HG03095 (cell line): ENCODE measurements around the gene SLC25A21.
"Not testable (repeated sequence)": the region's sequence is repeated elsewhere in the genome, so short reads cannot be mapped to it uniquely, and the experiment has no call there.

Experiments used
- ATAC-seq: cut with Tn5 transposase; IDR thresholded peaks from one replicate; pipeline ENCODE4 v1.9.1; 2021; ENCODE audit warnings: moderate library complexity; ENCODE audit not compliant: unreplicated experiment

Gene SLC25A21

GRCh38 chr14:36844443-36845195, 327.8 kb downstream of the SLC25A21 start:
- ATAC-seq = no peak

- no peak for ATAC-seq
Measured at GRCh38 chr14:36843410-36843809, 329.0 kb downstream of the SLC25A21 start.

GRCh38 chr14:36835128-36835527, 337.3 kb downstream of the SLC25A21 start:
- ATAC-seq = no peak

- no peak for ATAC-seq
Measured at GRCh38 chr14:36834293-36834692, 338.1 kb downstream of the SLC25A21 start.

- ATAC-seq = no peak
Measured at GRCh38 chr14:36829547-36829946, 342.9 kb downstream of the SLC25A21 start.

GRCh38 chr14:36827861-36828260, 344.5 kb downstream of the SLC25A21 start:
- no peak for ATAC-seq

- no peak for ATAC-seq
Measured at GRCh38 chr14:36826614-36827013, 345.8 kb downstream of the SLC25A21 start.

- no peak for ATAC-seq
Measured at GRCh38 chr14:36824854-36825253, 347.6 kb downstream of the SLC25A21 start.

GRCh38 chr14:36823651-36824050, 348.8 kb downstream of the SLC25A21 start:
- no peak for ATAC-seq

- ATAC-seq = no peak
Measured at GRCh38 chr14:36822685-36823084, 349.7 kb downstream of the SLC25A21 start.

- no peak for ATAC-seq
Measured at GRCh38 chr14:36820901-36821300, 351.5 kb downstream of the SLC25A21 start.

- ATAC-seq = no peak
Measured at GRCh38 chr14:36820111-36820709, 352.2 kb downstream of the SLC25A21 start.

- no peak for ATAC-seq
Measured at GRCh38 chr14:36818794-36819384, 353.5 kb downstream of the SLC25A21 start.

GRCh38 chr14:36818246-36818645, 354.2 kb downstream of the SLC25A21 start:
- ATAC-seq = no peak

- ATAC-seq = no peak
Measured at GRCh38 chr14:36817071-36817930, 355.1 kb downstream of the SLC25A21 start.

- no peak for ATAC-seq
Measured at GRCh38 chr14:36816481-36816880, 355.9 kb downstream of the SLC25A21 start.

- ATAC-seq = not testable (repeated sequence)
Measured at GRCh38 chr14:36814783-36815182, 357.6 kb downstream of the SLC25A21 start.

- ATAC-seq = no peak
Measured at GRCh38 chr14:36810209-36810608, 362.2 kb downstream of the SLC25A21 start.

- no peak for ATAC-seq
Measured at GRCh38 chr14:36807727-36808126, 364.7 kb downstream of the SLC25A21 start.

- ATAC-seq = no peak
Measured at GRCh38 chr14:36805131-36805559, 367.3 kb downstream of the SLC25A21 start.

- ATAC-seq = no peak
Measured at GRCh38 chr14:36797634-36798033, 374.8 kb downstream of the SLC25A21 start.
